ENCODE measurements around the gene SLC13A3.

SLC13A3 gene

GRCh38 chr20:46552460-46553420, 98.5 kb downstream of the SLC13A3 start:
- FAIRE-seq: no peak

DNA sequence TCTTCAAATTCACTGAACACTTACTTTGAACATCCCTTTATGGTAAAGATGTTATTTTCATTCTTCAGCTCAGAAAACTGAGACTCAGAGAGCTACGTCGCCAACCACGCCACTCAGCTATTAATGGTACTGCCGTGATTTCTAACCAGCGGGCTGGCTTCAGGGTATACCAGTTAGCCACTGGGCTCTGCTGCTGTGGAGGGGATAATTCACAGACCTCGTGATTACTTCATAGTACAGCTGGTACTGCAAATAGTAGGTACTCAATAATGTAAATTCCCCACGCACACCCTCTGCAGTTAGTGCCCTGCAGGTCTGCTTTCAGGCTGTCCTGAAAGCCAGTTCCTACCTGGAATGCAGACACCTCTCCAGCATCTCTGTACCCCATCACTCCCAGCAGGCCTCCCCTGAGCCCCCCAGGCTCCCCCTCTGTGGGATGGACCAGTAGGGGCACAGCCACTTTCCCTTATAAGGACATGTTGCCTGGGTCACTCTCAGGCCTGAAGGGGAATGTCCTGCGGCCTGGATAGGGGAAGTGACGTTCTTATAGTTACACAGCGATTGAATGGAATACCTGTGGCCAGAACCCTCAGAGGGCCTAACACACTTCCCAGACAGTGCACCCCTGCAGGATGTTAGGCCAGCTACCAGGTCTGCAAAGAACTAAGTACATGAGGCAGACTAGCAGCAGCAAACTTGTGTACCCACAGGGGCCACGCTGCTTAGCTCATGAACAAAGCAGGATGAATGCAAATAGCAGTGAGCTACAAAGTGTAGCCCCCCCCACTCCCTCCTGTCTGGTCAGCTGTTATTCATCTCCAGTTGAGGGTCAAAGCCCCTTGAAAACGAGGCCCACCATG, 99.5 kb downstream of the SLC13A3 start:
- no peak for FAIRE-seq

- FAIRE-seq: no peak
These were observed 100.8 kb downstream of the SLC13A3 start, which contains the start of gene OCSTAMP for GRCh38 chr20:46550461-46550860. OCSTAMP (minus strand) TSS chr20:46550654; CDS start chr20:46550560, 94 bp downstream.

- no peak for FAIRE-seq
These were observed 101.9 kb downstream of the SLC13A3 start for GRCh38 chr20:46549188-46549972.

DNA sequence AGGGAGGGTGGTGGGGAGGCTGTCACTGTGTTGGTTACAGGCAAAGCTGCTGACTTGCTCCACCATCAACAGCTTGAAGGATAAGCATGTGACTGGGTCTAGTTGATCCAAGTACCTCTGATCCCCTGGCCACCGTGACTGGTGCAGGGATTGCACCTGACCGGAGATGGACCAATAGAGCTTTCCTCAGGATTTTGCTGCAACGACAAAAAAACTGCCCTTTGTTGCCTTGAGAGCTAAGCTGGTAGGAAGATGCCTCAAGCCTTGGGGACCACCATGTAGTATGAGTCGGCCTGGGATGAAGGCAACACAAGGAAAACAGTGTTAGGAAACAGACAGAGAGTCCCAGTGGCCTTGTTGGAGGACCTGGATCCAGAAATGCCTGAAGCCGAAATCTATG, 102.6 kb downstream of the SLC13A3 start:
- no peak for FAIRE-seq

- no peak for FAIRE-seq
These were observed 103.3 kb downstream of the SLC13A3 start for GRCh38 chr20:46547995-46548394.

DNA sequence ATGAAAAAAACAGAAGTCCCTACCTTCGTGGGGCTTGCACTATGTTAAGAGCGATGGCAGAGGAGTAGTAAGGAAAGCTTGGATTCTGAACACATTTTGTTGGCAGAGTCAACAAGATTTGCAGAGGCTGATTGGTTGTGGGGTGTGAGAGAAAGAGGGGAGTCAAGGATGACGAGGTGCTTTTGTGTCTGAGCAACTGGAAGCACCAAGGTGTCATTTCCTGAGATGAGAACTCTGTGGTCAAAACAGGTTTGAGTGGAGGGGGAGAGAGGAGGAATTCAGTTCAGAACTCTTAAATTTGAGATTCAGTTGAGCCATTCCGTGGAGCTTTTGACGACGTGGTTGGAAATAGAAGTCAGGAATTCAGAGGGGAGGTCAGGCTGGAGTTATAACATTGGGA, 104.3 kb downstream of the SLC13A3 start:
- FAIRE-seq: no peak

DNA sequence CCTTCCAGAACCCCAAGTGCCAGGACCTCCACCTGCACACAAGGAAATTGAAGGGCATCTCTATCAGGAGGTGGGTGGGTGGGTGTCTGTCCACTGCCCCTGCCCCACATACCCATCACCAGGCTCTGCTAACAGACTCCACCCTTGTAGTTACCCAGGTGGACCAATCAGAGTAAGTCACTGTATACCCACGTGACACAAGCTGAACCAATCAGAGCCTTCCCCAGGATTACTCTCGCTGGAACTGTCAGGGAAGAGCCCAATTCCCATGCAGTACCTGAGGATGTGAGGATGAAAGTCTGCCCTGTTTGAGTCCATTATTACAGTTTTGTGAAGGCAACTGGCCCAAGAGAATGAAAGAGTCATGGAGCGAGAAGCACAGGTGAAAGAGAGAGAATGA, 105.0 kb downstream of the SLC13A3 start:
- no peak for FAIRE-seq

- FAIRE-seq: no peak
These were observed 105.5 kb downstream of the SLC13A3 start for GRCh38 chr20:46545827-46546138.

DNA sequence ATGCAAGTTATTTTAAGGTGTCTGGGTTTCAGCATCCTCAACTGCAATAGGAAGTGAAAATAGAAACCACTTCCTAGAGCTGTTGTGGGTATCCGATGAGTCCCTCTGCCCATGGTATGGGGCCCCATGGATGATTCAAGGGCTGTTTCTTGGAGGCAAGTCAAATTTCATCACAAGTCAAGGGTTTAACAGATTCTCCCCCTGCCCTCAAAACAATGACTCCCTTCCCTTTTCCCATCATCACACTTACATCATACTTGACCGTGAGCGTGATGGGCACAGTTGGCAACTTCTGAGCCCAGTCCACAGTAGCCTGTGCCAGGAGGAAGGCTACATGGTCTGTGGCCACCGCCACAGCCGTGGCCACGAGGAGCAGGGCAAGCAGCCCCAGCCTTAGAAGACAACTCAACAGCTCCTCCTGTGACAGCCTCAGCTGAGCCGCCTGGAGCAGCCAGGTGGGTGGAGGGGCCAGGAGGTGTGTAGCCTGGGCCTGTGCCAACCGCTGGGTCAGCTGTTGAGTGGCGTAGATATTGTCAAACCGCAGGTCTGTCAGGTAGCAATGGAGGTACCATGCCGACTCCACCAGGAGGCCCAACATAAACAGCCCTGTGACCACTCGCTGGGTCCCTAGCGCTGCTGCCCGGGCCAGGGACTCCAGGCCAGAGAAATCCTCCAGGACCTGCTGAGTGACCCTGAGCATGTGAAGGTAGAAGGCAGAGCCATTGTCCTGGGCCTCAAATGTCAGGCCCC, 106.0 kb downstream of the SLC13A3 start:
- no peak for FAIRE-seq

GRCh38 chr20:46544576-46544975, 106.7 kb downstream of the SLC13A3 start:
- no peak for FAIRE-seq

GRCh38 chr20:46543959-46544358, 107.3 kb downstream of the SLC13A3 start:
- FAIRE-seq: no peak

DNA sequence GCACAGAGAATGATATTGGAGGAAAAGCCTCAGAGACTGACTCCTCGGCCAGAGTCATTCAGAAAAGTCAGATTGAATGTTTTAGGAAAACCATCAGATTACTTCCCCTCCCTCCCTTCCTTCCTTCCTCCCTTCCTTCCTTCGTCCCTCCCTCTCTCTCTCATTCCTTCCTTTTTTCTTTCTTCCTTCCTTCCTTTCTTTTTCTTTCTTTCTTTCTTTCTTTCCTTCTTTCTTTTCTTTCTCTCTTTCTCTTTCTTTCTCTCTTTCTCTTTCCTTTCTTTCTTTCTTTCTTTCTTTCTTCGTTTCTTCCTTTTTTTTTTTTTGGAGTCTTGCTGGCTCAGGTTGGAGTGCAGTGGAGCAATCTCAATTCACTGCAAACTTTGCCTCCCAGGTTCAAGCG, 108.2 kb downstream of the SLC13A3 start:
- no peak for FAIRE-seq

- FAIRE-seq: no peak
These were observed 109.9 kb downstream of the SLC13A3 start for GRCh38 chr20:46541229-46541935.

DNA sequence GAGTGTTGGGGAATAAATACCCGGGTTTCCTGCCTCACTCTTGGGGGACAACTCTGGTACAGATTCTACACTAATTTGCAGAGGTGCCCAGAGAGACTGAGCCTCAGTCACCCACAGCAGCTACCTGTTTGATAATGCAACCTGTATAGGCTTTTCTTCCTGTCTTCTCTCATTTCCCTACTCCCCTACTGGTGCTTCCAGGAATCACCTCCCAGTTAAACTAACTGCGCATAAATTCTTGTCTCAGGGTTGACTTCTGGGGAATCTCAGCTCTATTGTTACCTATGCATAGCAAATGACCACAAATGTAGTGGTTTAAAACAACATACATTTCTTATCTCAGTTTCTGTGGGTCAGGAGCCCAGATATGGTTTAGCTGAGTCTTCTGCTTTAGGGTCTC, 112.1 kb downstream of the SLC13A3 start:
- FAIRE-seq: no peak

GRCh38 chr20:46530640-46531039, 120.6 kb downstream of the SLC13A3 start:
- FAIRE-seq: no peak

- FAIRE-seq: no peak
These were observed 127.4 kb downstream of the SLC13A3 start for GRCh38 chr20:46523696-46524328.

GRCh38 chr20:46523108-46523507, 128.2 kb downstream of the SLC13A3 start:
- FAIRE-seq: no peak

GRCh38 chr20:46520976-46521579, 130.2 kb downstream of the SLC13A3 start:
- FAIRE-seq: no peak

DNA sequence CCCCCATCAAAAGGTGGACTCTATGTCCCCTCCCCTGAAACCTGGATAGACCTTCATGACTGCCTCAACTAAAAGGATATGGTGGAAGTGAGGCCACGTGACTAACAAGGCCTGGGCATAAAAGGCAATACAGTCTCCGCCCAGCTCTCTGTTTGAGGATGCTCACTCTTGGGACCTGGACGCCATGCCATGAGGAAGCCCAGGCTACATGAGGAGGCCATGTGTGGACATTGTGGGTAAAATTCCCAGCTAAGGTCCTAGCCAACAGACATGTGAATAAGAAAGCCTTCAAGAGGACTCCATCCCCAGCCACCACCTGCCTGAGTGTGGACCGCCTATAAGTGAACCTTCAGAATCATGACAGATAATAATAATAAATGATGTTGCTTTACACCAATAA, 130.7 kb downstream of the SLC13A3 start:
- no peak for FAIRE-seq
